HCT116 (cell line): ENCODE measurements around the gene SPATA31D3. TPM values are rescaled to one million over a fixed set of nuclear protein-coding genes. Genes with fewer than 3 reads are reported as not detected.

Source experiments
- ATAC-seq: fragments of 200-7000 bp; cut with Tn5 transposase; 2 replicates; pipeline ENCODE4 v1.9.1; 2020; ENCODE audit warnings: mild to moderate bottlenecking, moderate library complexity
- BruUV-seq: library from RNA; stranded (reverse); fragments of 400-500 nt; replicated peaks from 2 replicates; lab custom pipeline; 2021; lab: Mats Ljungman, UMichigan
- CTCF ChIA-PET: fragments of 300-600 bp; sonication (Branson Sonifier 250); formaldehyde crosslinking; loops from one replicate; lab custom pipeline; 2021; ENCODE audit warnings: antibody characterized with exemption; lab: Charles Lee
- POLR2A ChIA-PET: fragments of 300-600, 350-600 bp; sonication (Branson Sonifier 250); formaldehyde crosslinking; loops from one replicate; lab custom pipeline; 2021; ENCODE audit warnings: antibody characterized with exemption; lab: Charles Lee
- RAD21 ChIA-PET, 2 experiments: fragments of 300-600 bp; sonication (Branson Sonifier 250); formaldehyde crosslinking; loops; one replicate each; lab custom pipeline; 2023; ENCODE audit warnings: low total read pairs in 2 of 2; ENCODE audit not compliant: uncharacterized antibody in 2 of 2, unreplicated experiment in 2 of 2, low non-redundant PET in 1 of 2; lab: Charles Lee
- DNase-seq: peaks from one replicate; pipeline ENCODE4 v3.0.0-alpha.2; 2010; ENCODE audit warnings: low read depth, low spot score
- H2AFZ ChIP-seq: fragments of 200-600 bp; shearing (Covaris generic), sonication (generic); 2 replicates; pipeline ENCODE4 v1.6.1; 2017; ENCODE audit warnings: low read depth, mixed run types, mixed read lengths, antibody characterized with exemption, low read length; ENCODE audit not compliant: poor library complexity, severe bottlenecking
- H3K27ac ChIP-seq: 2 replicates; pipeline ENCODE4 v1.5.1; 2012; ENCODE audit warnings: low read depth, low read length
- H3K27me3 ChIP-seq: fragments of 200-600 bp; sonication (generic); 2 replicates; pipeline ENCODE4 v1.6.1; 2016; ENCODE audit warnings: mixed run types, low read length, mixed read lengths; ENCODE audit not compliant: insufficient read depth
- H3K36me3 ChIP-seq, 2 experiments: fragments of 200-500 bp in 1 of 2; fragments of 200-600 bp in 1 of 2; sonication (Bioruptor generic) in 1 of 2; sonication (generic) in 1 of 2; 2 replicates each; pipeline versions ENCODE4 v1.5.1 to v1.6.1; 2014 to 2016; ENCODE audit warnings: low read length in 2 of 2, inconsistent platforms in 1 of 2, mixed read lengths in 1 of 2, mixed run types in 1 of 2; ENCODE audit not compliant: insufficient read depth in 2 of 2, control insufficient read depth in 1 of 2
- H3K4me1 ChIP-seq, 2 experiments: fragments of 200-600 bp in 1 of 2; sonication (generic) in 1 of 2; 2 replicates each; pipeline versions ENCODE4 v1.5.1 to v1.6.1; 2012 to 2017; ENCODE audit warnings: low read length in 2 of 2, inconsistent platforms in 1 of 2, mild to moderate bottlenecking in 1 of 2, mixed read lengths in 1 of 2, mixed run types in 1 of 2, moderate library complexity in 1 of 2; ENCODE audit not compliant: insufficient read depth in 2 of 2, control insufficient read depth in 1 of 2
- H3K4me2 ChIP-seq: fragments of 200-600 bp; sonication (generic); 2 replicates; pipeline ENCODE4 v1.6.1; 2017; ENCODE audit warnings: mixed run types, low read length, mixed read lengths
- H3K4me3 ChIP-seq, 2 experiments: fragments of 200-600 bp in 1 of 2; sonication (generic) in 1 of 2; replicated peaks in 1 of 2; 2 replicates each; pipeline ENCODE4 v1.5.1; 2011 to 2016; ENCODE audit warnings: low read length in 2 of 2, control low read depth in 1 of 2, low read depth in 1 of 2, mild to moderate bottlenecking in 1 of 2, mixed read lengths in 1 of 2, mixed run types in 1 of 2
- H3K79me2 ChIP-seq: fragments of 200-600 bp; sonication (generic); 2 replicates; pipeline ENCODE4 v1.6.1; 2017; ENCODE audit warnings: mild to moderate bottlenecking, mixed run types, low read length, moderate library complexity, mixed read lengths; ENCODE audit not compliant: insufficient read depth
- H3K9ac ChIP-seq: fragments of 200-600 bp; sonication (generic); 2 replicates; pipeline ENCODE4 v1.6.1; 2016; ENCODE audit warnings: low read length, mixed read lengths
- H3K9me2 ChIP-seq: fragments of 200-600 bp; sonication (generic), shearing (Covaris generic); 2 replicates; pipeline ENCODE4 v1.6.1; 2017; ENCODE audit warnings: mixed run types, mild to moderate bottlenecking, moderate library complexity; ENCODE audit not compliant: insufficient read depth
- H3K9me3 ChIP-seq, 2 experiments: fragments of 200-500 bp in 1 of 2; fragments of 200-600 bp in 1 of 2; sonication (Bioruptor generic) in 1 of 2; sonication (generic) in 1 of 2; 2 replicates each; pipeline ENCODE4 v1.6.1; 2014 to 2017; ENCODE audit warnings: low read length in 2 of 2, mixed read lengths in 2 of 2, inconsistent platforms in 1 of 2, low read depth in 1 of 2, mild to moderate bottlenecking in 1 of 2, mixed run types in 1 of 2, moderate library complexity in 1 of 2; ENCODE audit not compliant: control insufficient read depth in 1 of 2, insufficient read depth in 1 of 2
- H4K20me1 ChIP-seq: fragments of 200-600 bp; sonication (generic), shearing (Covaris generic); 2 replicates; pipeline ENCODE4 v1.6.1; 2017; ENCODE audit warnings: mixed run types, mild to moderate bottlenecking, moderate library complexity; ENCODE audit not compliant: insufficient read depth
- CBX3 ChIP-seq: IDR thresholded peaks from 2 replicates; pipeline ENCODE4 v1.6.1; 2012; ENCODE audit warnings: low read depth
- CEBPB ChIP-seq: IDR thresholded peaks from 2 replicates; pipeline ENCODE4 v1.6.1; 2012; ENCODE audit warnings: low read depth
- ELF1 ChIP-seq: IDR thresholded peaks from 2 replicates; pipeline ENCODE4 v1.6.1; 2012; ENCODE audit warnings: low read depth, borderline replicate concordance
- EZH2 ChIP-seq: fragments of 200-600 bp; sonication (generic); IDR thresholded peaks from 2 replicates; pipeline ENCODE4 v1.6.1; 2017; ENCODE audit warnings: antibody characterized with exemption, mixed run types
- FOSL1 ChIP-seq: IDR thresholded peaks from 2 replicates; pipeline ENCODE4 v1.6.1; 2012; ENCODE audit warnings: low read depth
- JUND ChIP-seq: IDR thresholded peaks from 2 replicates; pipeline ENCODE4 v1.6.1; 2012
- POLR2A ChIP-seq: IDR thresholded peaks from 2 replicates; pipeline ENCODE4 v1.7.0; 2011; ENCODE audit warnings: borderline replicate concordance; ENCODE audit not compliant: insufficient read depth, insufficient read length; ENCODE audit errors: extremely low read depth
- POLR2AphosphoS5 ChIP-seq: IDR thresholded peaks from 2 replicates; pipeline ENCODE4 v1.6.1; 2011; ENCODE audit warnings: mild to moderate bottlenecking, low read depth, low read length, moderate library complexity
- RAD21 ChIP-seq: IDR thresholded peaks from 2 replicates; pipeline ENCODE4 v1.6.1; 2012; ENCODE audit warnings: low read depth, mild to moderate bottlenecking
- SIN3A ChIP-seq: IDR thresholded peaks from 2 replicates; pipeline ENCODE4 v1.6.1; 2012; ENCODE audit warnings: low read depth
- TCF7L2 ChIP-seq: IDR thresholded peaks from 2 replicates; pipeline ENCODE4 v1.7.0; 2011; ENCODE audit warnings: borderline replicate concordance, inconsistent platforms; ENCODE audit not compliant: insufficient read depth, insufficient read length; ENCODE audit errors: extremely low read depth
- YY1 ChIP-seq: IDR thresholded peaks from 2 replicates; pipeline ENCODE4 v1.6.1; 2011; ENCODE audit warnings: low read length, low read depth, moderate library complexity, mild to moderate bottlenecking; ENCODE audit not compliant: insufficient replicate concordance; ENCODE audit errors: extremely low read depth
- ZFX ChIP-seq: fragments of 450-650 bp; IDR thresholded peaks from 2 replicates; pipeline ENCODE4 v1.6.1; 2017
- ZNF274 ChIP-seq: fragments of 200-500 bp; sonication (Bioruptor generic); IDR thresholded peaks from 2 replicates; pipeline ENCODE4 v1.6.1; 2014; ENCODE audit warnings: mild to moderate bottlenecking, low read depth, low read length, inconsistent platforms
- intact Hi-C: fragments of 100-400 bp; cut with micrococcal nuclease; formaldehyde crosslinking; loops from 2 replicates; pipeline ENCODE4 v1.10.0; 2022
- total RNA-seq: library from RNA; stranded (reverse); gene quantifications from one replicate; pipeline ENCODE4 v1.2.1, GENCODE V29; 2021; ENCODE audit not compliant: unreplicated experiment
- TF ChIP-seq, protein P1 (sequence below): IDR thresholded peaks from 2 replicates; pipeline ENCODE4 v1.6.1; 2011; ENCODE audit warnings: mild to moderate bottlenecking, low read length, moderate library complexity; ENCODE audit not compliant: insufficient replicate concordance; ENCODE audit errors: extremely low read depth
- TF ChIP-seq, protein P2 (sequence below), 3 experiments: fragments of 200-600 bp in 1 of 3; sonication (generic) in 1 of 3; IDR thresholded peaks in 2 of 3; conservative IDR thresholded peaks in 1 of 3; 2 replicates each; pipeline ENCODE4 v1.5.1; 2012 to 2017; ENCODE audit warnings: low read depth in 2 of 3, low read length in 2 of 3, antibody characterized with exemption in 1 of 3, borderline replicate concordance in 1 of 3, control low read depth in 1 of 3, mild to moderate bottlenecking in 1 of 3, mixed read lengths in 1 of 3, mixed run types in 1 of 3, moderate library complexity in 1 of 3; ENCODE audit not compliant: insufficient read depth in 1 of 3
- TF ChIP-seq, protein P3 (sequence below): IDR thresholded peaks from 2 replicates; pipeline ENCODE4 v1.6.1; 2012
- TF ChIP-seq, protein P4 (sequence below): IDR thresholded peaks from 2 replicates; pipeline ENCODE4 v1.6.1; 2012; ENCODE audit warnings: low read depth

SPATA31D3 gene
- total RNA-seq, 1 experiment from 2014 or later: not detected

DNA sequence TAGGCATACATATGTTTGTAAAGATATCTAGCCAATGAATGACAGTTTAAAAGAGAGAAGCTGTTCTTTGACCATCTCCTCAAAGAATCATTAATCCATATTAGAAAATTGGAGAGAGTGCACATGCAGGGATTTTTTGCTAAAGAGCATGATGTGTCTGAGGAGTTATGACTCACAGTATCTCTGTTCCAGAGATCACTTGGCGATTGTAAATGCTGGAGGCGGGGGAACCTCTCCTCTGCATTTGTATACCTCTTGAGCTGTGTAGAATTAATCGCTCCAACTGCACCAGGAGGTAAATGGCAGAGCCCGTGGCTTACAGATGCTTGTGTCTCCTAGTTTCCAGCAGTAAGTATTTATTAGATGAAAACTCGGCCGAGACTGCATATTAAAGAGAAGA lies 41.6 kb downstream of the SPATA31D3 start:
- no TSS peak for BruUV-seq

More for the DNA sequence above, 41.6 kb downstream of the SPATA31D3 start:
- H3K4me3 ChIP-seq: no peak overlapping the region
- no peak overlapping the region for H2AFZ ChIP-seq
- no peaks in the 10 kb centered on the region for H3K4me1 ChIP-seq
- H3K9me2 ChIP-seq: no peaks in the 10 kb centered on the region
- DNase-seq: no peak
- no peaks in the 10 kb centered on the region for H4K20me1 ChIP-seq
- ChIA-PET POLR2A (no interaction called here), RAD21 (no interaction called here), CTCF (no interaction called here)
- no peaks in the 10 kb centered on the region for H3K9me3 ChIP-seq
- no peaks in the 10 kb centered on the region for H3K79me2 ChIP-seq
- intact Hi-C loops: no loop called here
- H3K36me3 ChIP-seq: no peaks in the 10 kb centered on the region
- H3K4me2 ChIP-seq: no peak overlapping the region
- TF ChIP-seq ZFX (no peak), TCF7L2 (no peak), RAD21 (no peak), POLR2AphosphoS5 (no peak), ZNF274 (no peak), POLR2A (no peak), JUND (no peak), EZH2 (no peak), FOSL1 (no peak), SIN3A (no peak), ELF1 (no peak), CEBPB (no peak), CBX3 (no peak), YY1 (no peak)
- TF ChIP-seq, protein P1, sequence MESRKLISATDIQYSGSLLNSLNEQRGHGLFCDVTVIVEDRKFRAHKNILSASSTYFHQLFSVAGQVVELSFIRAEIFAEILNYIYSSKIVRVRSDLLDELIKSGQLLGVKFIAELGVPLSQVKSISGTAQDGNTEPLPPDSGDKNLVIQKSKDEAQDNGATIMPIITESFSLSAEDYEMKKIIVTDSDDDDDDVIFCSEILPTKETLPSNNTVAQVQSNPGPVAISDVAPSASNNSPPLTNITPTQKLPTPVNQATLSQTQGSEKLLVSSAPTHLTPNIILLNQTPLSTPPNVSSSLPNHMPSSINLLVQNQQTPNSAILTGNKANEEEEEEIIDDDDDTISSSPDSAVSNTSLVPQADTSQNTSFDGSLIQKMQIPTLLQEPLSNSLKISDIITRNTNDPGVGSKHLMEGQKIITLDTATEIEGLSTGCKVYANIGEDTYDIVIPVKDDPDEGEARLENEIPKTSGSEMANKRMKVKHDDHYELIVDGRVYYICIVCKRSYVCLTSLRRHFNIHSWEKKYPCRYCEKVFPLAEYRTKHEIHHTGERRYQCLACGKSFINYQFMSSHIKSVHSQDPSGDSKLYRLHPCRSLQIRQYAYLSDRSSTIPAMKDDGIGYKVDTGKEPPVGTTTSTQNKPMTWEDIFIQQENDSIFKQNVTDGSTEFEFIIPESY: no peak
- TF ChIP-seq, protein P2, sequence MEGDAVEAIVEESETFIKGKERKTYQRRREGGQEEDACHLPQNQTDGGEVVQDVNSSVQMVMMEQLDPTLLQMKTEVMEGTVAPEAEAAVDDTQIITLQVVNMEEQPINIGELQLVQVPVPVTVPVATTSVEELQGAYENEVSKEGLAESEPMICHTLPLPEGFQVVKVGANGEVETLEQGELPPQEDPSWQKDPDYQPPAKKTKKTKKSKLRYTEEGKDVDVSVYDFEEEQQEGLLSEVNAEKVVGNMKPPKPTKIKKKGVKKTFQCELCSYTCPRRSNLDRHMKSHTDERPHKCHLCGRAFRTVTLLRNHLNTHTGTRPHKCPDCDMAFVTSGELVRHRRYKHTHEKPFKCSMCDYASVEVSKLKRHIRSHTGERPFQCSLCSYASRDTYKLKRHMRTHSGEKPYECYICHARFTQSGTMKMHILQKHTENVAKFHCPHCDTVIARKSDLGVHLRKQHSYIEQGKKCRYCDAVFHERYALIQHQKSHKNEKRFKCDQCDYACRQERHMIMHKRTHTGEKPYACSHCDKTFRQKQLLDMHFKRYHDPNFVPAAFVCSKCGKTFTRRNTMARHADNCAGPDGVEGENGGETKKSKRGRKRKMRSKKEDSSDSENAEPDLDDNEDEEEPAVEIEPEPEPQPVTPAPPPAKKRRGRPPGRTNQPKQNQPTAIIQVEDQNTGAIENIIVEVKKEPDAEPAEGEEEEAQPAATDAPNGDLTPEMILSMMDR (IDR thresholded peaks at IDR 0.05 in 2 of 3, conservative IDR thresholded peaks at IDR 0.05 in 1 of 3; ENCODE audit: borderline replicate concordance in 1 of 3, insufficient read depth in 1 of 3, low read depth in 2 of 3, low read length in 2 of 3): no peak
- TF ChIP-seq, protein P3, sequence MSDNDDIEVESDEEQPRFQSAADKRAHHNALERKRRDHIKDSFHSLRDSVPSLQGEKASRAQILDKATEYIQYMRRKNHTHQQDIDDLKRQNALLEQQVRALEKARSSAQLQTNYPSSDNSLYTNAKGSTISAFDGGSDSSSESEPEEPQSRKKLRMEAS: no peak
- TF ChIP-seq, protein P4, sequence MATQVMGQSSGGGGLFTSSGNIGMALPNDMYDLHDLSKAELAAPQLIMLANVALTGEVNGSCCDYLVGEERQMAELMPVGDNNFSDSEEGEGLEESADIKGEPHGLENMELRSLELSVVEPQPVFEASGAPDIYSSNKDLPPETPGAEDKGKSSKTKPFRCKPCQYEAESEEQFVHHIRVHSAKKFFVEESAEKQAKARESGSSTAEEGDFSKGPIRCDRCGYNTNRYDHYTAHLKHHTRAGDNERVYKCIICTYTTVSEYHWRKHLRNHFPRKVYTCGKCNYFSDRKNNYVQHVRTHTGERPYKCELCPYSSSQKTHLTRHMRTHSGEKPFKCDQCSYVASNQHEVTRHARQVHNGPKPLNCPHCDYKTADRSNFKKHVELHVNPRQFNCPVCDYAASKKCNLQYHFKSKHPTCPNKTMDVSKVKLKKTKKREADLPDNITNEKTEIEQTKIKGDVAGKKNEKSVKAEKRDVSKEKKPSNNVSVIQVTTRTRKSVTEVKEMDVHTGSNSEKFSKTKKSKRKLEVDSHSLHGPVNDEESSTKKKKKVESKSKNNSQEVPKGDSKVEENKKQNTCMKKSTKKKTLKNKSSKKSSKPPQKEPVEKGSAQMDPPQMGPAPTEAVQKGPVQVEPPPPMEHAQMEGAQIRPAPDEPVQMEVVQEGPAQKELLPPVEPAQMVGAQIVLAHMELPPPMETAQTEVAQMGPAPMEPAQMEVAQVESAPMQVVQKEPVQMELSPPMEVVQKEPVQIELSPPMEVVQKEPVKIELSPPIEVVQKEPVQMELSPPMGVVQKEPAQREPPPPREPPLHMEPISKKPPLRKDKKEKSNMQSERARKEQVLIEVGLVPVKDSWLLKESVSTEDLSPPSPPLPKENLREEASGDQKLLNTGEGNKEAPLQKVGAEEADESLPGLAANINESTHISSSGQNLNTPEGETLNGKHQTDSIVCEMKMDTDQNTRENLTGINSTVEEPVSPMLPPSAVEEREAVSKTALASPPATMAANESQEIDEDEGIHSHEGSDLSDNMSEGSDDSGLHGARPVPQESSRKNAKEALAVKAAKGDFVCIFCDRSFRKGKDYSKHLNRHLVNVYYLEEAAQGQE: no peak
- TF ChIP-seq, all 23 proteins: peak for 0
- ATAC-seq: no peak
- Histone ChIP-seq H3K27me3 (no peaks in the 10 kb centered on the region), H3K9ac (no peak overlapping the region), H3K27ac (no peak overlapping the region)
